IMR-90 (cell line): ENCODE measurements around the gene LEMD1. TPM values are rescaled to one million over a fixed set of nuclear protein-coding genes. Genes with fewer than 3 reads are reported as not detected.

Experiments
- ATAC-seq: fragments of 200-7000 bp; cut with Tn5 transposase; 2 replicates; pipeline ENCODE4 v1.9.1; 2020; ENCODE audit warnings: low read depth, mild to moderate bottlenecking, moderate library complexity
- BruUV-seq: library from RNA; stranded (reverse); fragments of 400-500 nt; replicated peaks from 2 replicates; lab custom pipeline; 2021; lab: Mats Ljungman, UMichigan
- CTCF ChIA-PET: fragments of 300-600 bp; formaldehyde crosslinking; extraction: SDS; loops from one replicate; lab custom pipeline; 2021; ENCODE audit warnings: antibody characterized with exemption; lab: Yijun Ruan, JAX
- POLR2A ChIA-PET: fragments of 300-600 bp; sonication (Branson Sonifier 250); formaldehyde crosslinking; loops from one replicate; lab custom pipeline; 2022; ENCODE audit warnings: antibody characterized with exemption; ENCODE audit not compliant: unreplicated experiment; lab: Charles Lee
- DNase-seq: peaks from one replicate; pipeline ENCODE4 v3.0.0; 2013
- H2AFZ ChIP-seq: replicated peaks from 2 replicates; pipeline ENCODE3; 2013; ENCODE audit warnings: low read length, mild to moderate bottlenecking; ENCODE audit not compliant: poor library complexity
- H2AK5ac ChIP-seq: 2 replicates; pipeline ENCODE4 v1.6.1; 2013; ENCODE audit warnings: low read depth, low read length, inconsistent platforms
- H2AK9ac ChIP-seq: replicated peaks from 2 replicates; pipeline ENCODE3; 2013; ENCODE audit warnings: mild to moderate bottlenecking, low read depth, low read length, moderate library complexity; ENCODE audit not compliant: poor library complexity
- H2BK120ac ChIP-seq: 2 replicates; pipeline ENCODE4 v1.6.1; 2013; ENCODE audit warnings: low read depth, low read length, inconsistent platforms
- H2BK15ac ChIP-seq: 3 replicates; pipeline ENCODE4 v1.6.1; 2013; ENCODE audit warnings: low read depth, low read length, inconsistent platforms
- H2BK20ac ChIP-seq: 2 replicates; pipeline ENCODE4 v1.6.1; 2013; ENCODE audit warnings: low read depth, mild to moderate bottlenecking, inconsistent platforms, low read length, moderate library complexity
- H2BK5ac ChIP-seq: 2 replicates; pipeline ENCODE4 v1.6.1; 2013; ENCODE audit warnings: mild to moderate bottlenecking, low read depth, low read length, inconsistent platforms; ENCODE audit not compliant: poor library complexity, severe bottlenecking
- H3K14ac ChIP-seq: replicated peaks from 2 replicates; pipeline ENCODE4 v1.6.1; 2013; ENCODE audit warnings: low read depth, low read length, inconsistent platforms
- H3K18ac ChIP-seq: 2 replicates; pipeline ENCODE4 v1.6.1; 2013; ENCODE audit warnings: low read depth, low read length, control low read depth
- H3K23ac ChIP-seq: 2 replicates; pipeline ENCODE4 v1.6.1; 2013; ENCODE audit warnings: low read depth, low read length, inconsistent platforms
- H3K27ac ChIP-seq: 2 replicates; pipeline ENCODE4 v1.5.1; 2013; ENCODE audit warnings: mild to moderate bottlenecking, control low read depth, low read length; ENCODE audit not compliant: insufficient read depth
- H3K27me3 ChIP-seq: 2 replicates; pipeline ENCODE4 v1.6.1; 2013; ENCODE audit warnings: low read length; ENCODE audit not compliant: control insufficient read depth, insufficient read depth
- H3K36me3 ChIP-seq: 2 replicates; pipeline ENCODE4 v1.6.1; 2013; ENCODE audit warnings: low read length, mixed read lengths; ENCODE audit not compliant: control insufficient read depth, insufficient read depth
- H3K4ac ChIP-seq: 2 replicates; pipeline ENCODE4 v1.6.1; 2013; ENCODE audit warnings: low read depth, low read length, inconsistent platforms
- H3K4me1 ChIP-seq: 2 replicates; pipeline ENCODE4 v1.6.1; 2013; ENCODE audit warnings: low read length, mixed read lengths; ENCODE audit not compliant: control insufficient read depth, insufficient read depth
- H3K4me2 ChIP-seq: 2 replicates; pipeline ENCODE4 v1.6.1; 2013; ENCODE audit warnings: low read depth, mild to moderate bottlenecking, control low read depth, low read length, moderate library complexity
- H3K4me3 ChIP-seq: 2 replicates; pipeline ENCODE4 v1.5.1; 2013; ENCODE audit warnings: low read depth, mild to moderate bottlenecking, control low read depth, low read length, moderate library complexity; ENCODE audit not compliant: insufficient read depth
- H3K56ac ChIP-seq: 2 replicates; pipeline ENCODE4 v1.6.1; 2013; ENCODE audit warnings: low read length, inconsistent platforms; ENCODE audit not compliant: insufficient read depth; ENCODE audit errors: extremely low read depth
- H3K79me1 ChIP-seq, 2 experiments: 2 replicates each; pipeline ENCODE4 v1.6.1; 2013; ENCODE audit warnings: low read length in 2 of 2, inconsistent platforms in 1 of 2, low read depth in 1 of 2
- H3K9ac ChIP-seq: 2 replicates; pipeline ENCODE4 v1.6.1; 2013; ENCODE audit warnings: low read depth, low read length, control low read depth
- H3K9me1 ChIP-seq: 2 replicates; pipeline ENCODE4 v1.6.1; 2013; ENCODE audit warnings: low read length, inconsistent platforms; ENCODE audit not compliant: insufficient read depth
- H3K9me3 ChIP-seq: 2 replicates; pipeline ENCODE4 v1.6.1; 2013; ENCODE audit warnings: low read length; ENCODE audit not compliant: control insufficient read depth, insufficient read depth
- H4K20me1 ChIP-seq: 2 replicates; pipeline ENCODE4 v1.6.1; 2013; ENCODE audit warnings: low read length, inconsistent platforms; ENCODE audit not compliant: insufficient read depth
- H4K5ac ChIP-seq: 2 replicates; pipeline ENCODE4 v1.6.1; 2013; ENCODE audit warnings: mild to moderate bottlenecking, low read depth, low read length, control low read depth
- H4K8ac ChIP-seq, 2 experiments: 2 replicates each; pipeline ENCODE4 v1.6.1; 2013; ENCODE audit warnings: low read depth in 2 of 2, low read length in 2 of 2, control low read depth in 1 of 2, inconsistent platforms in 1 of 2
- H4K91ac ChIP-seq: 2 replicates; pipeline ENCODE4 v1.6.1; 2013; ENCODE audit warnings: low read depth, low read length, inconsistent platforms; ENCODE audit not compliant: insufficient read depth
- BHLHE40 ChIP-seq: fragments of 150-350 bp; IDR thresholded peaks from 2 replicates; pipeline ENCODE4 v1.6.1; 2016; ENCODE audit warnings: mild to moderate bottlenecking, low read depth, low read length
- CEBPB ChIP-seq: IDR thresholded peaks from 2 replicates; pipeline ENCODE4 v1.6.1; 2012; ENCODE audit warnings: low read depth, low read length, improper control_type of control experiment
- CHD1 ChIP-seq: IDR thresholded peaks from 2 replicates; pipeline ENCODE4 v1.6.1; 2012; ENCODE audit warnings: low read depth, low read length, improper control_type of control experiment
- CTCF ChIP-seq: conservative IDR thresholded peaks from 2 replicates; pipeline ENCODE4 v1.5.1; 2012; ENCODE audit warnings: mild to moderate bottlenecking, low read depth, low read length, improper control_type of control experiment
- ELK1 ChIP-seq: fragments of 150-350 bp; IDR thresholded peaks from 2 replicates; pipeline ENCODE4 v1.6.1; 2016; ENCODE audit warnings: low read depth, mild to moderate bottlenecking, low read length, moderate library complexity, borderline replicate concordance
- MAZ ChIP-seq: IDR thresholded peaks from 2 replicates; pipeline ENCODE4 v1.6.1; 2012; ENCODE audit warnings: low read depth, mild to moderate bottlenecking, low read length, improper control_type of control experiment, moderate library complexity, borderline replicate concordance
- MXI1 ChIP-seq: IDR thresholded peaks from 2 replicates; pipeline ENCODE4 v1.6.1; 2012; ENCODE audit warnings: low read depth, mild to moderate bottlenecking, low read length, moderate library complexity, borderline replicate concordance
- NFE2L2 ChIP-seq: fragments of 150-350 bp; IDR thresholded peaks from 2 replicates; pipeline ENCODE4 v1.6.1; 2016; ENCODE audit warnings: low read depth, mild to moderate bottlenecking, low read length
- RAD21 ChIP-seq: IDR thresholded peaks from 2 replicates; pipeline ENCODE4 v1.6.1; 2012; ENCODE audit warnings: low read length, improper control_type of control experiment
- RCOR1 ChIP-seq: IDR thresholded peaks from 2 replicates; pipeline ENCODE4 v1.6.1; 2012; ENCODE audit warnings: mild to moderate bottlenecking, low read length, improper control_type of control experiment; ENCODE audit not compliant: insufficient replicate concordance
- RFX5 ChIP-seq: IDR thresholded peaks from 2 replicates; pipeline ENCODE4 v1.8.0; 2012; ENCODE audit warnings: low read depth, mild to moderate bottlenecking, low read length, moderate library complexity
- SMC3 ChIP-seq: fragments of 150-350 bp; IDR thresholded peaks from 2 replicates; pipeline ENCODE4 v1.6.1; 2016; ENCODE audit warnings: low read depth, mild to moderate bottlenecking, antibody characterized with exemption, low read length, moderate library complexity
- USF2 ChIP-seq: fragments of 150-350 bp; IDR thresholded peaks from 2 replicates; pipeline ENCODE4 v1.6.1; 2017; ENCODE audit warnings: mild to moderate bottlenecking, antibody characterized with exemption, low read length, low read depth
- WGBS, 2 experiments: methylation state at CpG; one replicate each; pipeline versions ENCODE4 v1.1.5 to v1.1.7; 2013; ENCODE audit warnings: missing lambda C conversion rate in 2 of 2; ENCODE audit not compliant: insufficient read length in 1 of 2; ENCODE audit errors: extremely low coverage in 2 of 2; 5-methylcytosine and 5-hydroxymethylcytosine counted together
- dilution Hi-C: fragments of 300-500 bp; cut with HindIII; formaldehyde crosslinking; loops from one replicate; pipeline ENCODE4 v1.14.3; 2018; ENCODE audit warnings: low sequenced_read_pairs; ENCODE audit not compliant: unreplicated experiment
- in situ Hi-C: fragments of 300-500 bp; cut with MboI; formaldehyde crosslinking; loops from 3 replicates; pipeline ENCODE4 v1.14.3; 2019; ENCODE audit warnings: low sequenced_read_pairs, inconsistent platforms, mixed read lengths
- intact Hi-C: fragments of 100-400 bp; cut with micrococcal nuclease; formaldehyde crosslinking; loops from 2 replicates; pipeline ENCODE4 v1.10.0; 2022
- polyA plus RNA-seq, 3 experiments: library from polyadenylated mRNA; depleted of rRNA; stranded (reverse); fragments of >200 nt; gene quantifications; 2 replicates each; pipeline ENCODE4 v1.2.3, GENCODE V29; 2012; ENCODE audit warnings: low replicate concordance in 1 of 3
- total RNA-seq: library from RNA; depleted of rRNA; stranded (reverse); fragments of >200 nt; gene quantifications from 2 replicates; pipeline ENCODE4 v1.2.3, GENCODE V29; 2012

Gene LEMD1
- total and polyA plus RNA-seq, 2 of the 4 experiments (the other 2 are of a cell fraction): not detected

GRCh38 chr1:205423814-205424399 is 2.1 kb upstream of the LEMD1 start:
- no peak overlapping the region for H3K4me2 ChIP-seq
- no peak overlapping the region for H3K27ac ChIP-seq
- dilution Hi-C loops (no loop called here), intact Hi-C loops (no loop called here), in situ Hi-C loops (no loop called here)
- H3K56ac ChIP-seq: no peak overlapping the region
- no peak overlapping the region for H2AK5ac ChIP-seq
- no peak overlapping the region for H3K18ac ChIP-seq
- ChIA-PET CTCF (interaction anchor here (1.1 kb wide), 1 partner anchor 15 kb away, joined by 4 read pairs; no protein-coding TSS in a partner anchor), POLR2A (no interaction called here)
- H3K4me3 ChIP-seq: no peak overlapping the region
- no peaks in the 10 kb centered on the region for H3K4me1 ChIP-seq
- no peak overlapping the region for H2AK9ac ChIP-seq
- H3K14ac ChIP-seq: no peak overlapping the region
- no peaks in the 10 kb centered on the region for H4K20me1 ChIP-seq
- H2AFZ ChIP-seq: no peak overlapping the region
- DNase-seq: no peak
- ATAC-seq: no peak
- no CpG with 5 or more reads among the region's 6 CpGs for WGBS, 2 experiments
- no peaks in the 10 kb centered on the region for H3K79me1 ChIP-seq
- no peaks in the 10 kb centered on the region for H3K9me3 ChIP-seq
- H2BK15ac ChIP-seq: no peak overlapping the region
- no TSS peak for BruUV-seq
- H3K27me3 ChIP-seq: peaks cover 56% of the 10 kb centered on the region
- H4K91ac ChIP-seq: no peak overlapping the region
- TF ChIP-seq RFX5: no peak
- TF ChIP-seq NFE2L2: no peak
- no peak for TF ChIP-seq USF2
- no peak for TF ChIP-seq SMC3
- TF ChIP-seq CEBPB: no peak
- no peak for TF ChIP-seq ELK1
- no peak for TF ChIP-seq MXI1
- no peak for TF ChIP-seq MAZ
- no peak for TF ChIP-seq RAD21
- TF ChIP-seq BHLHE40: no peak
- TF ChIP-seq CHD1: no peak
- no peak for TF ChIP-seq RCOR1
- no peak for TF ChIP-seq CTCF
- H3K4ac ChIP-seq: no peak overlapping the region
- no peak overlapping the region for H3K23ac ChIP-seq
- H2BK20ac ChIP-seq: no peak overlapping the region
- H3K9ac ChIP-seq: no peak overlapping the region
- no peaks in the 10 kb centered on the region for H3K36me3 ChIP-seq
- H4K5ac ChIP-seq: no peak overlapping the region
- no peak overlapping the region for H2BK5ac ChIP-seq
- no peak overlapping the region for H2BK120ac ChIP-seq
- no peak overlapping the region for H4K8ac ChIP-seq
- no peaks in the 10 kb centered on the region for H3K9me1 ChIP-seq
